K562 (cell line): Measurements from ENCODE around the gene DHX29. TPM values are rescaled to one million over a fixed set of nuclear protein-coding genes. Genes with fewer than 3 reads are reported as not detected.

Experiments used
- ATAC-seq: fragments of 200-7000 bp; cut with Tn5 transposase; 3 replicates; pipeline ENCODE4 v1.9.1; 2020; ENCODE audit warnings: moderate library complexity
- BruUV-seq: library from RNA; stranded (reverse); fragments of 400-500 nt; replicated peaks from 2 replicates; lab custom pipeline; 2021; lab: Mats Ljungman, UMichigan
- CTCF ChIA-PET: fragments of 300-600 bp; formaldehyde crosslinking; extraction: SDS; loops from one replicate; lab custom pipeline; 2021; ENCODE audit warnings: low intra/inter-chr PET ratio; lab: Yijun Ruan, JAX
- POLR2A ChIA-PET: fragments of 300-600, 350-650 bp; sonication (Branson Sonifier 250); formaldehyde crosslinking; extraction: SDS; loops from one replicate; lab custom pipeline; 2021; ENCODE audit warnings: antibody characterized with exemption, inconsistent platforms; lab: Yijun Ruan, JAX
- DNase-seq, 4 experiments: peaks; one replicate each; pipeline versions ENCODE4 v3.0.0 to v3.0.0-alpha.2; 2011 to 2018; ENCODE audit warnings: low spot score in 3 of 4, mixed read lengths in 3 of 4; ENCODE audit errors: extremely low read depth in 1 of 4
- FAIRE-seq: peaks from 2 replicates; lab custom pipeline; 2011; peaks lifted over from hg19 to GRCh38; lab: Jason Lieb, UNC
- H2AFZ ChIP-seq: 2 replicates; pipeline ENCODE4 v1.6.0; 2011; ENCODE audit warnings: low read depth, low read length, control low read depth, inconsistent platforms
- H3K27ac ChIP-seq: fragments of 200-600 bp; 3 replicates; pipeline ENCODE4 v1.8.0; 2011; ENCODE audit warnings: low read depth, mild to moderate bottlenecking, control low read depth, inconsistent platforms, low read length, moderate library complexity, mixed read lengths; ENCODE audit errors: extremely low read depth
- H3K27me3 ChIP-seq, 2 experiments: fragments of 300-600 bp in 1 of 2; 2 replicates in 1 of 2; 3 replicates in 1 of 2; pipeline versions ENCODE4 v1.6.0 to v1.8.0; 2011; ENCODE audit warnings: inconsistent platforms in 2 of 2, low read length in 2 of 2, mild to moderate bottlenecking in 1 of 2, mixed read lengths in 1 of 2, moderate library complexity in 1 of 2; ENCODE audit not compliant: control insufficient read depth in 2 of 2, insufficient read depth in 2 of 2
- H3K36me3 ChIP-seq: fragments of 300-600 bp; 3 replicates; pipeline ENCODE4 v1.8.0; 2011; ENCODE audit warnings: mild to moderate bottlenecking, low read length, inconsistent platforms; ENCODE audit not compliant: control insufficient read depth, insufficient read depth
- H3K4me1 ChIP-seq, 2 experiments: fragments of 200-600 bp in 1 of 2; replicated peaks in 1 of 2; 2 replicates in 1 of 2; 3 replicates in 1 of 2; pipeline versions ENCODE4 v1.5.1 to v1.8.0; 2011; ENCODE audit warnings: inconsistent platforms in 2 of 2, low read length in 2 of 2, mild to moderate bottlenecking in 1 of 2, mixed read lengths in 1 of 2, moderate library complexity in 1 of 2; ENCODE audit not compliant: control insufficient read depth in 2 of 2, insufficient read depth in 2 of 2
- H3K4me2 ChIP-seq: 2 replicates; pipeline ENCODE4 v1.6.1; 2011; ENCODE audit warnings: low read length, control low read depth, inconsistent platforms, mixed read lengths; ENCODE audit not compliant: insufficient read depth
- H3K4me3 ChIP-seq: fragments of 200-600 bp; sonication (generic), shearing (Covaris generic); 2 replicates; pipeline ENCODE4 v1.5.1; 2016; ENCODE audit warnings: control low read depth, inconsistent platforms
- H3K79me2 ChIP-seq: fragments of 200-600 bp; 3 replicates; pipeline ENCODE4 v1.8.0; 2011; ENCODE audit warnings: low read length, inconsistent platforms; ENCODE audit not compliant: control insufficient read depth, insufficient read depth
- H3K9ac ChIP-seq, 2 experiments: 2 replicates each; pipeline versions ENCODE4 v1.6.0 to v1.6.1; 2011; ENCODE audit warnings: low read depth in 2 of 2, low read length in 2 of 2, control low read depth in 1 of 2, inconsistent platforms in 1 of 2, mild to moderate bottlenecking in 1 of 2, mixed read lengths in 1 of 2; ENCODE audit not compliant: insufficient read depth in 1 of 2
- H3K9me1 ChIP-seq: one replicate; pipeline ENCODE4 v1.6.0; 2011; ENCODE audit warnings: inconsistent platforms, mild to moderate bottlenecking, low read length, moderate library complexity; ENCODE audit not compliant: control insufficient read depth, insufficient read depth
- H3K9me3 ChIP-seq: replicated peaks from 2 replicates; pipeline ENCODE4 v1.5.1; 2011; ENCODE audit warnings: low read depth, low read length, inconsistent platforms; ENCODE audit not compliant: control insufficient read depth, insufficient read depth
- H4K20me1 ChIP-seq: replicated peaks from 2 replicates; pipeline ENCODE4 v1.6.1; 2011; ENCODE audit warnings: low read length, inconsistent platforms, mixed read lengths; ENCODE audit not compliant: control insufficient read depth, insufficient read depth
- CBX8 ChIP-seq: fragments of 200-600 bp; sonication (generic); IDR thresholded peaks from 2 replicates; pipeline ENCODE4 v1.6.1; 2012; ENCODE audit warnings: borderline replicate concordance, mixed run types, low read depth, mild to moderate bottlenecking, moderate library complexity, mixed read lengths, low read length, control low read depth, inconsistent platforms; ENCODE audit not compliant: poor library complexity, severe bottlenecking; ENCODE audit errors: extremely low read depth
- CHD4 ChIP-seq: fragments of 200-600 bp; sonication (generic); IDR thresholded peaks from 3 replicates; pipeline ENCODE4 v1.6.1; 2012; ENCODE audit warnings: low read depth, mild to moderate bottlenecking, mixed read lengths, low read length, inconsistent platforms; ENCODE audit not compliant: insufficient read depth, insufficient replicate concordance, poor library complexity, severe bottlenecking
- FOXA1 ChIP-seq: fragments of 450-650 bp; IDR thresholded peaks from 2 replicates; pipeline ENCODE4 v1.6.1; 2016; ENCODE audit warnings: mild to moderate bottlenecking, borderline replicate concordance
- GTF2E2 ChIP-seq: fragments of 200-800 bp; sonication (Bioruptor generic); IDR thresholded peaks from 2 replicates; pipeline ENCODE4 v1.6.1; 2016; ENCODE audit warnings: missing genetic modification characterization, missing compliant biosample characterization
- HMGN3 ChIP-seq: IDR thresholded peaks from 2 replicates; pipeline ENCODE4 v1.6.1; 2011; ENCODE audit warnings: borderline replicate concordance, low read depth, mild to moderate bottlenecking, mixed read lengths, low read length; ENCODE audit not compliant: insufficient read length; ENCODE audit errors: extremely low read depth
- HOXB6 ChIP-seq: fragments of 250-450 bp; sonication (Bioruptor Pico); IDR thresholded peaks from 2 replicates; pipeline ENCODE4 v1.5.1; 2022; ENCODE audit warnings: mild to moderate bottlenecking, borderline replicate concordance
- KAT7 ChIP-seq: sonication (generic); formaldehyde crosslinking; IDR thresholded peaks from 2 replicates; pipeline ENCODE4 v1.8.0; 2022; ENCODE audit warnings: missing genetic modification reagents, mild to moderate bottlenecking, borderline replicate concordance
- LARP7 ChIP-seq: fragments of 450-650 bp; IDR thresholded peaks from 2 replicates; pipeline ENCODE4 v1.6.1; 2016
- NELFE ChIP-seq: IDR thresholded peaks from 2 replicates; pipeline ENCODE4 v1.6.1; 2011; ENCODE audit warnings: mild to moderate bottlenecking; ENCODE audit not compliant: insufficient read depth, insufficient read length
- NR3C1 ChIP-seq: sonication (generic); formaldehyde crosslinking; IDR thresholded peaks from 2 replicates; pipeline ENCODE4 v1.8.1; 2022; ENCODE audit warnings: missing genetic modification reagents
- PHB2 ChIP-seq: fragments of 450-650 bp; IDR thresholded peaks from 2 replicates; pipeline ENCODE4 v1.6.1; 2017; ENCODE audit warnings: low read depth
- PTBP1 ChIP-seq: fragments of 200-400 bp; formaldehyde crosslinking; IDR thresholded peaks from 2 replicates; pipeline ENCODE4 v1.6.1; 2017; ENCODE audit warnings: low read depth, low read length
- RBM14 ChIP-seq: fragments of 200-400 bp; formaldehyde crosslinking; IDR thresholded peaks from 2 replicates; pipeline ENCODE4 v1.6.1; 2018; ENCODE audit warnings: low read depth, mild to moderate bottlenecking, low read length, moderate library complexity, borderline replicate concordance; ENCODE audit not compliant: insufficient read depth
- SP2 ChIP-seq: IDR thresholded peaks from 2 replicates; pipeline ENCODE4 v1.6.1; 2011; ENCODE audit warnings: mild to moderate bottlenecking, low read depth, low read length, moderate library complexity; ENCODE audit not compliant: poor library complexity, severe bottlenecking; ENCODE audit errors: extremely low read depth
- TOE1 ChIP-seq, 2 experiments: fragments of 450-650 bp in 1 of 2; sonication (generic) in 1 of 2; formaldehyde crosslinking in 1 of 2; IDR thresholded peaks; 2 replicates each; pipeline versions ENCODE4 v1.7.1 to v1.8.0; 2016 to 2022; ENCODE audit warnings: borderline replicate concordance in 2 of 2, mild to moderate bottlenecking in 2 of 2, antibody characterized with exemption in 1 of 2, inconsistent platforms in 1 of 2, low read depth in 1 of 2, missing genetic modification reagents in 1 of 2, moderate library complexity in 1 of 2
- ZNF165 ChIP-seq: fragments of 250-450 bp; sonication (Bioruptor Pico); IDR thresholded peaks from 2 replicates; pipeline ENCODE4 v1.4.0; 2020; ENCODE audit warnings: borderline replicate concordance
- ZNF696 ChIP-seq: fragments of 250-450 bp; sonication (Bioruptor Pico); conservative IDR thresholded peaks from 2 replicates; pipeline ENCODE4 v1.4.0; 2020; ENCODE audit warnings: mild to moderate bottlenecking, moderate library complexity
- WGBS: fragments of 100-300 bp; shearing (Covaris generic); methylation state at CpG from one replicate; pipeline ENCODE4 v1.1.6; 2016; ENCODE audit warnings: low coverage, mixed read lengths; ENCODE audit not compliant: insufficient coverage; ENCODE audit errors: missing lambda C conversion rate; 5-methylcytosine and 5-hydroxymethylcytosine counted together
- in situ Hi-C: fragments of 300-500 bp; cut with MboI; formaldehyde crosslinking; loops from 4 replicates; pipeline ENCODE4 v1.15.0; 2018; ENCODE audit warnings: inconsistent platforms, mixed read lengths
- intact Hi-C: fragments of 100-400 bp; cut with micrococcal nuclease; formaldehyde crosslinking; loops from 2 replicates; pipeline ENCODE4 v1.14.2; 2022
- polyA plus RNA-seq, 8 experiments: library from polyadenylated mRNA; depleted of rRNA in 4 of 8; stranded (reverse) in 5 of 8; unstranded in 3 of 8; fragments of >200 nt; fragmentation: Nextera tagmentation in 2 of 8; fragmentation: Illumina TruSeq in 1 of 8; extraction: Ambion mirVana in 2 of 8; extraction: Trizol in 1 of 8; gene quantifications; 2 replicates each; pipeline versions ENCODE4 v1.2.1 to v1.2.3, GENCODE V29; 2011 to 2014; ENCODE audit warnings: inconsistent platforms in 1 of 8, missing spikeins in 1 of 8
- total RNA-seq, 7 experiments: library from RNA; depleted of rRNA in 6 of 7; stranded (reverse); fragments of >200 nt in 6 of 7; fragmentation: Illumina TruSeq in 2 of 7; extraction: Trizol in 2 of 7; gene quantifications; 2 replicates each; pipeline versions ENCODE4 v1.2.1 to v1.2.3, GENCODE V29; 2011 to 2021; ENCODE audit warnings: low replicate concordance in 1 of 7

The DHX29 gene
- total and polyA plus RNA-seq, 9 of the 15 experiments (the other 6 are each of a cell fraction or from before 2014, with no cell fraction given), result 7.5 to 42.1 (median 25.0) TPM

- FAIRE-seq, result peak; percentile 80
- peaks cover 6 to 25% of the 10 kb centered on the region in 2 experiments; a peak in 3 of 5 replicates for H3K4me1 ChIP-seq
- peak overlapping the region; percentile 99 for H2AFZ ChIP-seq
- H3K4me3 ChIP-seq, result peak overlapping the region; percentile 71
- no peaks in the 10 kb centered on the region for H4K20me1 ChIP-seq
- peak; percentile 93 for ATAC-seq
- BruUV-seq, result no TSS peak
- peak overlapping the region; percentile 89 for H3K4me2 ChIP-seq
- no peaks in the 10 kb centered on the region for H3K79me2 ChIP-seq
- intact Hi-C loops (loop anchor here (2.0 to 5.0 kb wide), 3 partner anchors 54 to 465 kb away; partner anchors contain the start of genes CDC20B, DHX29 and MTREX), in situ Hi-C loops (no loop called here)
- H3K27me3 ChIP-seq, result peaks cover 9 to 12% of the 10 kb centered on the region in 2 experiments; a peak in 4 of 5 replicates
- H3K9me1 ChIP-seq, result peaks cover 3% of the 10 kb centered on the region
- WGBS, result 6% methylated on average over 40 of the region's 54 CpGs
- no peaks in the 10 kb centered on the region for H3K36me3 ChIP-seq
- ChIA-PET CTCF (interaction anchor here (1.9 kb wide), 1 partner anchor 466 kb away, joined by 6 read pairs; no protein-coding TSS in a partner anchor), POLR2A (interaction anchor here (0.7 to 0.9 kb wide), 2 partner anchors 13 to 81 kb away, joined by 3 read pairs; no protein-coding TSS in a partner anchor)
- H3K9ac ChIP-seq, result peak overlapping the region; percentile 82 to 89
- H3K27ac ChIP-seq, result peak overlapping the region; percentile 55; the same call in 1 of the 3 replicates
- DNase-seq, result peak; percentile 83 to 90 (median 88)
- no peaks in the 10 kb centered on the region for H3K9me3 ChIP-seq
- TF ChIP-seq PHB2 (no peak), ZNF165 (CRISPR knock-in tag) (no peak), CHD4 (no peak), HMGN3 (no peak), NELFE (no peak), FOXA1 (no peak), RBM14 (no peak), ZNF696 (no peak), HOXB6 (CRISPR knock-in tag) (no peak), KAT7 (no peak), NR3C1 (peak; percentile 17; the same call in 1 of the 2 replicates), LARP7 (no peak), TOE1 (IDR thresholded peaks at IDR 0.05; ENCODE audit: borderline replicate concordance) (no peak), TOE1 (CRISPR knock-in tag; IDR thresholded peaks at IDR 0.05; ENCODE audit: borderline replicate concordance, low read depth) (no peak), PTBP1 (peak; percentile 86; the same call in 1 of the 2 replicates), GTF2E2 (tag) (no peak), SP2 (no peak), CBX8 (no peak)
Observed at GRCh38 chr5:55226027-55226933, 81.2 kb downstream of the DHX29 start.
